Amygdala (tissue), 56 donors: ENCODE results near the gene MACROD2.

ENCODE experiments used
- DNase-seq, 56 donors: peaks; one replicate each; lab custom pipeline; 2025; lab: John Stamatoyannopoulos, UW

The MACROD2 gene

DNA sequence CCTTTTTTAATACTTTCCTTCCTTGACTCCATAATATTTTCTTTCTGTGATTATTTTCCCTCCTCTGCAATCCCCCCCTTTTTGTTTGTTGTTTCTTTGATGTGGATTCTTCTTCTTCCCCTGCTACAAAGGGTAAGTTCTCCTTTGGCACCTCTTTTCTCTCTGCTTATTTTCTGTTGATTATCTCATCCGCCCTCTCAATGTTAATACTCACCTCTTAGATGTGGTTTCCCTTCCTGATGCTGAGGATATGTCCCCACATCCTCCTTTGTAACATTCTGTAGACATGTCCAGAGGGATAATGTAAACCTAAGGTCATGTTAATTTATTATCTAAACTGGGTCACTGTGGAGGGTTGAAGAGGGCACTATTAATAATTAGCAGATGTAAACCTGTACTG lies 324.4 kb downstream of the MACROD2 start:
- no peak for DNase-seq

DNA sequence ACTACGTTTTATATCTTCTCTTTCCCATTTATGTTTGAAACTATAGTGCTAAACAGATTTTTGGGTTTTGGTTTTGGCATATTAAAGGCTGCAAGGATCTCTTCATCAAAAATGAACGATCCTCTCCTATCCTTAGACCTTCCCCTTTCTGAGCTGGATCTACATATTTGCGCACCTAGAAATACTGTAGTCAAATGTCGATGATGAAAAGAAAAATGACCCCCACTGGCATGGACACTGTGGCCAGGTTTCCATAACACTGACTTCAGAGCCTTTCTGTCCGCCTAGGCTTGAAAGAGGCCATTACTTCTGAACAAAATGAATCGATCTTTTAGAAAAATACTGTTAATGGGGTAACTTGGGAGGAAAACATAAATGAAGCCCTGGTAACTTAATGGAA lies 336.3 kb downstream of the MACROD2 start:
- DNase-seq, result no peak

DNA sequence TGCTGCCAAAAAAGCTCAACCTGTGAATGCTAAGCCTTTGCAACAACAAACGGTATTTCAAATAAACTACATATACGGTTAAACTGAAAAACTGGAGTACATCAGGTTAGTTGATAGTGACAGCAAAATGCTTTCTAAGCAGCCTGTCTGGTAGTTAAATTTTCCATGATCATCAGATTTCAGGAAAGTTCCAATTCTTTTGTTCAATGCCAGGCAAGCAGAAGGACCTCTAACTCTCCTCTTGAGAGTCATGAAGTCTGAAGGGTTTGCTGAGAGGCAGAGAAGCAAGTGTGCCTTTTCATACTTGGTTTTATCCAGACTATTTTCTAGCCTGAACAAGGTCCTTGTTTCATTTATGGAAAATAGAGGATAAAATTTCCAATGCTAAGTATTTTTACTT lies 337.6 kb downstream of the MACROD2 start:
- no peak for DNase-seq

DNA sequence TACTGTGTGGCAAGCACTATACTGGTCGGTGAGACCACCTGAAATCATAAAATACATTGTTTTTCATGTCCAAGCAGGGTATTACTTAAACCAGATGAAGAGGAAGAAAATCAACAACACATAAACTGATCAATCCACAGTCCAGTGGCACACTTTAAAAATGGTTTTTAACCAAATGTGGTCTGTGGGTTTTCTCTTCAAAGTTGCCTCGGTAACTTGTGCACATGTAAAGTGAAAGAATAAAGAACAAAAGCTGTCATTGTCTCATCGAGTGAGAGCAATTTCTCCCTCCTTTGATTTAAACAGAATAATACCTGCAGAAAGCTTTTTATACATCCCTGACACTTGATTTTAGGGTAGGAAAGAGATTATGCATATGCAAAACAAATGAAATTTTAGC lies 338.4 kb downstream of the MACROD2 start:
- DNase-seq, result no peak

DNA sequence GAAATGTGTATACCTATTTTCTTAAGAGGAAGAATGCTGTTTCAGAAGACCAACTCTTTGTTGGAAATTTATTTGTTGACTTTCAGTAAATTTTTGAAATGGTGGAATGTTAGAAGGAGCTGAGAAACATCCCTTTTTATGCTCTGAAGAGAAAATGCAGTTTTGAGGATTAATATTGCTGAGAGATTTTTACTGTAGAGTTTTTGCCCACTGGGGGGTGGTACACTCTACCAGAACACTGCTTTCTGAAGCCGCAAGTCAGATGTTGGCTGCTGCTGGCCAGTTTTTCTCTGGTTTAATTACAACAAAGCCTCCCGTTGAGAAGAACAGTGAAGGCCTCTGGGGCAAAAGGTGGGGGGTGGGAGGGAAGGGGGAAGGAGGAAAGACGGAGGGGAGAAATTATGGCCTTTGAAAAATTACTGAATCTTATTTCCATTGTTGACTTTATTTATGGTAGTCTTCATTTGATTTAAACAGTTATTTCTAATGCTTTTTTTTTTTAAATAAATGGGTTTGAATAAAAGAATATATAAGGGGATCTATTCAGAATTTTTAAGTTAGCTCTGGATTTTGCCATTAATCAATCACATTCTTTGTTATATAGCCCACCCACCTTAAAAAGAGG lies 339.1 kb downstream of the MACROD2 start:
- peak in 45 of 56 donors; percentile 4 to 79 (median 41) for DNase-seq

DNA sequence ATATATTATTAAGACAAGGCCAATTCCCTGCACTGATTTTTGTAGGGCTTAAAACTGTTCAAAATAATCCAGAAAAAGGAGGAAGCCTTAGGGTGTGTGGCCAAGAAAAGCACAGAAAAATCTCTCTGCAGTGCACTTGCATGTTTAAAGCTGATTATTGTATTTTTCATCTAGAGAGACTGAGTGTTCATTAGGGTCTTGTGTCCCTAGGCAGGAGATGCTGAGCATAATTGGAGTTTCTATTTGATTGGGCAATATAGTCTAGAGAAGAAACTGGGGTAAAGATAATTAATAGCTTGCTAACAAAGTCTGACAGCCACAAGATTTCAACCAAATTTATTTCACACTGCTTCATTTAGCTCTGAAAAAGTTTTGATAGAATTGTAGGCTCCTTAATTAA lies 339.7 kb downstream of the MACROD2 start:
- DNase-seq, result no peak

DNA sequence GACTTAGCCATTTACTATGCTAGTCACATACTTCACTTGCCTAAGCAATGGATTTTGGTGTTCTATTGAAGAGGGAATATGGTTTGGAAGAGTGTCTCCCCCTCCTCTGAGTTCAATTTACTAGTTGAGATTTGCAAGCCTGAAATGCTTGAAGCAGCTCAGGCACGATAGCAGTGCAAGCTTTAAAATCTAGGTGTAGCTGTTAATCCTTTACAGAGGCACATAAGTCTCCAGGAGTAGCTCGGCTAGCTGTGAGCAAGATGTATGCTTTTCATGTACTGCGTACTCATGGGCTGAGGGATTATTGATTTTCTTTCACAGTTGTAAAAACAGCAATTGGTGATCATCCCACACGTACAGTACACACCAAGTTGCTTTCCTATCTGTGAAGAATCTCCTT lies 341.4 kb downstream of the MACROD2 start:
- DNase-seq, result peak in 7 of 56 donors; percentile 3 to 41 (median 13)

DNA sequence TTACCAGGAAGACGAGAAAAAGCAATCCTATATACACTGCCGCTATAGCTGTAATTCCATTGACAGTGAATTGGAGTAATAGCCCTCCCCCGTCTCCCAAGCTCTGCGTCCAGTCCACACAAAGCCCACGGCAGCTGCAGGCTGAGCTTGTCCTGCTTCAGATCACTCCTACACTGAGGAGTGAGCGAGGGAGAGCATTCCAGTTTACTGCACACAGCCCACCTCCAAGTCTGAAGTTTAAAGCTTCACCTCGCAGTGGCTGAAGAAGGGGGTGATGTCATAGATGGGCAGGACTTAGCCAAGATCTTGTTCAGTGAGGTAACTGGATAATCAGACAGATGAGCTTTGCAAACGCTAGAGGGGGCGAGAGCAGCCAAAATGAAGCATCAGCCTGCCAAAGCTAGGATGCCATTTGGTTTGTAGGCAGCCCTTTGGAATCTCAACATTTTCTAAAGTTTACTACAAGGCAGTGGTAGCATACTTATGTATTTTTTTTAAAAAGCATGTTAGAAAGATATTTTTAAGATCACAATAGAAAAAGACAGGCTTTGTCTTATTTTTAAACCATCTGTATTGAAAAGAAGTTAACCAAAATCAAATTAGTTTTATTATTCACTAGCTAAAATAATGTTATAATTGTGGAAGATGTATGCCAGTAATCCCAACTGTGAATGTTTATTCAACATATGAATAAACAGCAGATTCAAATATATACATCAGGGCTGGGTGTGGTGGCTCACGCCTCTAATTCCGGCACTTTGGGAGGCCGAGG lies 342.3 kb downstream of the MACROD2 start, which contains the start of gene FLRT3:
FLRT3 (minus strand) TSS at position 213 of the 772 bp plus-strand sequence. CDS start 10,106 bp downstream, outside the sequence.
- peak in 53 of 56 donors; percentile 14 to 91 (median 70) for DNase-seq

DNA sequence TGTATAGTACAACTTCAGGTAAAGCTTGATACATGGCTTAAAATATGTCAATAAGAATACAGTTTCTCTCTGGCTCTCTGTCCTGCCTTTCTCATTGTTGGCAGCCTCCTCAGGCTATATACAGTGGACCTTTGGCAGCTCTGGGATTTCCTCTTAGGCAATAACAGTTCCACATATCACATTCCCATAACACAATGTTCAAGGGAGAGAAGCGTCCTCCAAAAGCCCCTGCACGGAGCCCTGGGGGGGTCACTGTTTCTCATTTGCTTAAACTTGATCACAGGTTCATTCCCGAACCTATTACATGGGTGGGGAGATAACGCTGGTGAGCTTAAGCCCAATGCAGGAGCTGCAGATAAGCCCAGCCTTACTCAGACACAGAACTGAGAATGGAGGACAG lies 346.5 kb downstream of the MACROD2 start:
- no peak for DNase-seq

DNA sequence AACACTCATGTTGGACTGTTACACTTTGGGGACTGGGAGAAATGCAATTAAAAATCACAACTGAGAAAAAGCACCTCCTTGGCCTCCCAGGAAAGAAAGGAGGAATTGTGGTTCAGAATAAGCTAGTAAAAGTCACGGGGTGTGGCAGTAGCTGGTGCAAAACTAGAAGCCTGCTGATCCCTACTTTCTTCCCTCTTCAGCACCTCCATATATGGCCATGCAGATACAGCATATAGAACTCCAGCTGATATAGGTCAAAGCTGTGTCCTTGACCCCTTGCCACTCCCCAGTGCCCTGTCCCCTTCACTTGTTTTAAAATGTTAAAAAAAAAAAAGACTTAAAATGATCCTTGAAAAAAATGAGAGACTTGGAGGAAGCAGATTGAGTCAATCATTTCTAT lies 347.6 kb downstream of the MACROD2 start:
- DNase-seq, result no peak

DNA sequence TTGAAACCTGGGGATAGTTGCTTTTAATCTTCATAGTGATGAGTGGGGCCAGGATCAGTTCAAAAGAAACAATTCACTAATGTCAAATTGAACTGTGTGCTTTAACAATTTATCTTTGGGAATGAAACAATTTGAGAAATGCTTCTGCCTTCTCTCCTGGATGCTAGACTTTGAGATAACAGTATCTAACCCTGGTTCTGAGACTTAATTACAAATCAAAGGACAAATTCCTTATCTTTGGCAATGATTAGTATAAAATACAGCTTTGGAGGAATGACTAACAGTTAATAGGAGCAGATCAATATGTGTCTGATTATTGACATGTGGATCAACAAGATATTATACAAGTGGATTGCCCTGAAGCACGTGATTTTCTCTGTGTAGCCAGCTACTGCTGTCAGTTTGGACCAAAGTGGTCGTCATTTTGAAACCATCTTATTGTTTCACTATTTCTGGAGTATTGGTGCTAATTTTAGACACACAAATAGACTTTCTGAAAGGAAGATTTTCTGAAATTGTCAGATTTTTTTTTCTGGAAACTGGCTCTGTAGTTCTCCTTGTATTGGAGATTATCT lies 348.3 kb downstream of the MACROD2 start:
- DNase-seq, result no peak

DNA sequence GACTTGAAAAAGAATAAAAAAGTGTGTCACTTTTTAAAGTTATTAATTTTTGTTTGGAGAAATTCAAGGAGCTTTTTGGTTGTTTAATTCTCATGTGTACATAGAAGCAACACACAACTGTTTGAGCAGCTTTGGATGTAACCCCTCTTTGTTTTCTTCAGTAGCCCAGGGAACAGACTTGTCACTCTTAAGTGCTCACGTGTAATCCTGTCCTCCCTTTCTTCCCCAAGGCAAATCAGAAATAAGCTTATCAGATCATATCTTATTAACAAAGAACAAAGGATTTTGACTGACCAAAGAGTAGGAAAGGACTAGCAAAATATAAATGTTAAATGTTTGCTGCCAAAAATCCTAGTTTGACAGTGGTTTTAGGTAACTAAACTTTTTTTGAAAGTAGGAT lies 349.4 kb downstream of the MACROD2 start:
- DNase-seq, result no peak

DNA sequence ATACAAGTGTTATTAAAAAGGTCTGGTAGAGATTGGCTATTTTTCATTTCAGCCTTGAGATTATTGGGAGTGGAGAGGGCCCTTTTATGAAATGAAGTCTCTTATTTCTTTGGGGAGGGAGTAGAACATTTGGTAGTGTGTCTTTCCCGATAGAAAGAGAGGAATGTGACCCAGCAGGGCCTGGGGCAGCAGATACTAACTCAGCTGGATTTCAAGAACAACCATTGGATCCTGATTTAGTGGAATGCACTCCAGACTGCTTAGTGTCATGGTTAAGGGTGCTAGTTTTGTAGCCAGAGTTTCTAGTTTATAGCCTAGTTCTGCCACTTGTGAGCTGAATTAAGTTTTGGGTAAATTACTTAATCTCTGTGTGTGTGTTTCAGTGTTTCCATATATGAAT lies 360.5 kb downstream of the MACROD2 start:
- no peak for DNase-seq

DNA sequence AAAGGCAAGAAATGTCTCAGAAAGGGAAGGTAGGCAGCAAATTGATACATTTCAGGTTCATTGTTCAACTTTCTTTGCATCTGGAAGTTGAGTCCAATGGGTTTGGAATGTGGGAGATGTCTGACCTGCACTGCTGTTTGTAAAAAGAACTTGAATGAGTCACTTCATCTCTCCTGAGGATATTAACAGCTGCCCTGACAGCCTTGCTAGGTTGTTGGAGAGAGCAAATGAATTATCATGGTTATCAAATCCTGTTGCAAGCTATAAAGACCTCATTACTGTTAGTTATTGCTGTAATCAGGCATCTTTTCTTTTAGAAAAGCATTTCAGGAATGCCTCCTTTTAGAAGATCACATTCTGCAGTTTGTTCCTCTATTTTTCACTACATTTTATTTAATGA lies 365.1 kb downstream of the MACROD2 start:
- no peak for DNase-seq

DNA sequence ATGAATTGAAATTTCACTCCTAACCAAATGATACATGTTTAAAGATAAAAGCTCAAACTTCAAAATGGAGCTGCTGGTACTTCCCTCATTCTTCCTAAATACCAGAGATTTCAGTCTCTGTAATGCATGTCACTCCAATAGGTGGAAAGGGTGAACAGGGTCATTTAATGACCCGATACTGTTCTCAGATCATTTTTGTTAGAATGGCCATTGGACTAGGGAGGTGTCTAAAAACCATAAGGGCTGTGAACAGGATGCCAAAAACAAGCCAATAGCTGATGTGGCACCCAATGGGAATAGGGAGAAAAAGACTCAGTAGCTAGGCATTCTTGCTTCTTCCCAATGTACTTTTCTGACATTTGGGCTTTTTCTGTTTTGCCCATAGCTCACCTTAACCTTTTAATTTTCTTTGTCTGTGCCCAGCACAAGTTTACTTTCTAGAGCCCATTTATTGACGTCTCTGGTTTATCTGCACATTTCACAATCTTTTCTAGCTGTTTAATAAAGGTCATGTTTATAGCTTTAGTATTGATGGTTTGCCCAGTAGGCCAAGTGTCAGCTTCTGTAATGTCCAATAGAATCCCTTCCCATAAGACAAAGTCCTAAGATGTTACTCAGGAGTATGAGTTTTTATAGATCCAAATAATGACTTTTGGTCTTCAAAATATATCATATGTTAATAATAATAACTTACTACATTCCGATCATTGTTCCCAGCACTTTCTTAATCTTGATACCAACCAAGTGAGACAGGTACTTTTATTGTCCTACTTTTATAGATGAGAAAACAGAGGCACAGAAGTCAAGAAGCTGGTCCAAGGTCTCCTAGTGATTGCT lies 366.4 kb downstream of the MACROD2 start:
- no peak for DNase-seq

DNA sequence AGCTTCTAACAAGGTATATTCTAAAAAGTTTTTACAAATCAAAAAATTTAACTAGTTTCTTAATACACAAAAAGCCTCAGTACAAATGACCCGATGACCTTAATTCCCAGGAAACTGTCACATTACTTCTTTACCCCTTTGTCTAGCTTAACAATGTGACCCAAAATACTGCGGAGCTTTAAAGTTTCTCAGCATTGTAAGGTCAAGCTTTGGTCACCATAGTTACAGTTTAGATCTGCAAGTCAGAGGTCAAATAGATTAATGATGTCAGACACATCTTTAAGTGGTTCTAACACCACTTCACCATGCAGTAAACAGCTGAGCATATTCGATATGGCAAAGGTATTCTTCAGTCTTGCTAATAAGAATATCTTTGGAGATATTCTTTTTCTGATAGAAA lies 378.9 kb downstream of the MACROD2 start:
- DNase-seq, result no peak

DNA sequence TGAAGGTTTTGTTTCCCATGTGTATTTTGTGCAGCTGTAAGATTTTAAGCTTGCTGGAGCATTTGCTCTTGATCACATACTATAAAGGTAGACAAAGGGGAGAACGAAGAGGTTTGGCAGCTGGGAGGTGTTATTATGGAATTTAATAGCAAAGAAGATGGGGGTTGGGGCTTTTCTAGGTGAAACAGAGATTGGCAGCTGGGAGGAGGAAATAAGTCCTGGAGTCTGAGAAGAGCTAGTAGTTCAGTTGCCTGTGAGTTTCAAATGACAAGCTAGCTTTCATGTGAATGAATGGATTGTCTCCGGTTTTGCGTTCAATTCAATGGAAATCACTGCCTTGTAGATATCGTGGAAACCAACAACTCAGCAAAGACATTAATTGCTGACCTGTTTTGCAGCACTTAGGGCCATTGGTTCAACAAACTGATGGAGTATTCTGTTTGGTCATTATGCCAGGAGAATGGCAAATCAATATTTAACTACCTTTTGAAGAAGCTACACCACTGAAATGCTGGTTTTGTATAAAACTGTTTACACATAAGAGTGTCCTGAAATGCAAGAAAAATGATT lies 380.2 kb downstream of the MACROD2 start:
- no peak for DNase-seq

DNA sequence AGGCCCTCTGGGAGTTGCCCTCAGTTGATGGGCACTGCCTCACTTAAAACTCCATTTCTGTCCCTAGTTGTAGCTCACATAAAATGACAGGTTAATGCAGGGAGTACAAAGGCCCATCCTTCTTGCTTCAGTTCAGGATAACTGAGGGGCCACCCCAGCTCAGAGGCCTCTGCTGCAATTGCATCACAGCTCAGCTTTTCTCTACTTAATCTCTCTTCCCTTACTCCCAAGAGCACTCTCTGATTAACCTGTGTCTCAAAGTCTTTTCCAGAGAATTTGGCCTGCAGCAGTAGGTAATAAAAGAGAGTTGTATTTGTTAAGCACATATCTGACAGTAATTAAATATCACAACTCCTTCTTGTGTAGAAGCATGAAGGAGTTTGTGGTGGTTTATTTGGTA lies 383.0 kb downstream of the MACROD2 start:
- no peak for DNase-seq

DNA sequence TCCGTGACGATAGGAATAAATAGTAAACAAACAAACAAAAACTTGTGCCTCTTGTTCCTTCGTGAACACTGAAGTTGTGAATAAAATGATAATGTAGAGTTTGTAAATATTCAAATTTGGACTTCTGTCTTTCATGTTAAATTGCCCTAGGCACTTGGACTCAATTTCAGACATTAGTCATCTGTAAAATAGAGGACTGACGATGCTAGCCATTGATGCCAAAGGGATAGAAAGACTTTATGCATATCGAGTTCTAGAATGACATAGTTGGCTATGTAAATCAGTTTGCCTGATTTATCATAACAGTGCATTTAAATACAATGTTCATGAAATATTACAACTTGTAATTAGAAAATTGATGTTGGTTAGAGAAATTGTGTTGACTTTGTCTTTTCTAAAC lies 388.0 kb downstream of the MACROD2 start:
- no peak for DNase-seq

DNA sequence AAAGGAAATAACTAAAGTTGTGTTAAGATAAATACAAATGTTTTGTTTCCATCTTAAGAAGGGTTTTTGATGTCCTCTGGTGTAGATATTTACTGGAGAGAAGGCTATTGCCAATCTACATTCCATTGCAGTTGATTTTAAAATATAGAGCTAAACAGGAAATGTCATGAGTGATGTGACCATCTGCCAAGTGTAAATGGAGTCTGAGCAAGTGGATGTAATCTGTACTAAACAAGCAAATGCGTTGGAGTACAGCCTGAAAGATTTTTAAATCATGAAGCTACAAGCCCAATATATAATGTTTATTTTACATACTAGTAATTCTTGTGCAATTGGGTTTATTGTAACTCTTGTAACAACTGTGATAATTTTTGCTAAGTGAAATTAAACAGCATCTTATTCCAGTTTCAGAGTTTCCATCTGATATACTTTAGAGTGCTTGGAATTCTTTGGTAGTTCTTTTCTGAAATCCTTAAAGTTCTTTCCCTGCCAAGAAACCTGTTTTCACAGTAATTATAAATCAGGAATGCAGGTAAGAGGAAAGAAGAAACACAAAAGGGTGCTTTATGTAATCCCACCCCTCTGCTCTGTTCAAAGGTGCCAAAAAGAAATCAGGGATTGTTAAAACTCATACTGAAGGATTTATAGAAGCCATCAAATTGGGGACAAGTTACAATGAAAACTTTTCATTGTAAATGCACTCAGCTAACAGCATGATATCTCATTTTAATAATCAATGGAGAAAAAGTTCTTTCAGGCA lies 389.3 kb downstream of the MACROD2 start:
- no peak for DNase-seq
